Hematopoietic multipotent progenitor cell treated with erythropoietin and hydrocortisone succinate and interleukin-3 and kit ligand, for 15 days (in vitro differentiated cells): Measurements from ENCODE around the gene ADAD2.

Experiments used
- DNase-seq: peaks from one replicate; pipeline ENCODE4 v3.0.0-alpha.2; 2015; ENCODE audit warnings: low spot score

Gene ADAD2

DNA sequence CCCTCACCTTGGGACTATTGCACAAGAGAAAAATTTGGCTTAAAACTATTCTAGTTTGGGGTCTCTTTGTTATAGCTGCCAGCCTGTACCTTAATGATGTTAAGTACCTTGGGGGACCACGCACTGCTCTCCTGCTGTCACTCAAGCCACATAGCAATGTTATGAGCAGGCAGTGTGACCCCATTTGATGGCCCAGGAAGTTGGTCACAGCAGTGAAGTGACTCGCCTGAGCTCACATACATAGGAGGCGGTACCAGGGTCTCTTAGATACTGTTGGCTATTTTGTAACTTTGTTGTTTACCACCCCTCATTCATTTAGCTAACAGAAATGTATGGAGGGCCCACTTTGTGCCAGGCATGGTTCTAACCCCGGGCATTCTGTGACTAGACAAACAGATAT is 32.5 kb downstream of the ADAD2 start:
- no peak for DNase-seq

GRCh38 chr16:84224554-84224953 is 33.6 kb downstream of the ADAD2 start:
- DNase-seq = no peak

DNA sequence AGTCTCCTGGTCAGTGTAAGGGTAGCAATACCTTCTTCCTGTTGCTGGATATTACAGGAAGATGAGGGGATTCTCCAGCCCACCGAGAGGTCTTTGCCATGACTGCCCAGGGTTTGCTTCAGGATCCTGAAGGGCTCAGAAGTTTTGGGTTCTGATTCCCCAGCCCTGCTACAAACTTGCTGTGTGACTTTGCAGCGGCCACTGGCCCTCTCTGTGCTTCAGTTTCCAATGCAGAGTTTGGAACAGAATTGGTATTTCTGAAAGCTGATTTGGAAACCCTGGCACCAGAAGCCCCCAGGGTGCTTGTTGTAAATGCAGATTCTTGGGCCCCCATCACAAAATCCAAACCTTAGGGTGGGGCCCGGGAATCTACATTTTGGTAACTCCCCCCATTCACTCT is 34.2 kb downstream of the ADAD2 start:
- no peak for DNase-seq

DNA sequence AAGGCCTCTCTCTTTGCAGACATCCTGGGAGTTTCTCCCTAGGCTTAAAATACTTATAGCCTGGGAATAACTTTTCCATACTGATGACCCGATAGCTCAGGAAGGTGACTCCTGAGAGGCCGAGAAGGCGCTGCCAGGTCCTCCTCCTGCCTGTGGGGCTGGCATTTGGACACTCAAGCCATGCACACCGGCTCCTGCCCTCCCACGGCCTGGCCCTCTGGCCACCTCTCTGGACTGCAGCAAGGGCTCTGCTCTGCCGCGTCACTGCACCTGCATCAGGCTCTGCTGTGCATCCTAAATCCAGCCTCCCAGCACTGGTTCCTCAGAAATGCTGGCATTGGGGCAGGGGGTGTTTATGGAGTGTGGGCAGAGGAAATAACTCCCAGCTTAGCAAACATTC is 34.6 kb downstream of the ADAD2 start:
- no peak for DNase-seq

DNA sequence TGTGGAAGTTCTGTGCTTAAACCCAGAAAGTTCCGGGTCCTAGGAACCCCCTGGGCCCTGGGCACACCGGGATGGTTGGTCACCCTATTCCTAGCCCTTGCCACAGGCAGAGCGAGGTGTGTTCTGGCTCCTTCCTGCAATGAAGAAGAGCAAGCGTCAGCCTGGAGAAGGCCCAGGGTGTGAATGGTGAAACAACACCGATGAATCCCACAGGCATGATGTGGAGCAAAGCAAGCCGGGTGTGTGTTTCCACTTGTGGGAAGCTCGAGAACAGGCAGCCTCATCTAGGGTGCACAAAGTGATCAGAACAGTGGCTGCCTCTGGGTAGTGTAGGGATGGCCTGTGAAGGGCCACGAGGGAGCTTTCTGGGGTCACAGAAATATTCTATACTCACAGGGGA is 35.1 kb downstream of the ADAD2 start:
- DNase-seq = no peak

DNA sequence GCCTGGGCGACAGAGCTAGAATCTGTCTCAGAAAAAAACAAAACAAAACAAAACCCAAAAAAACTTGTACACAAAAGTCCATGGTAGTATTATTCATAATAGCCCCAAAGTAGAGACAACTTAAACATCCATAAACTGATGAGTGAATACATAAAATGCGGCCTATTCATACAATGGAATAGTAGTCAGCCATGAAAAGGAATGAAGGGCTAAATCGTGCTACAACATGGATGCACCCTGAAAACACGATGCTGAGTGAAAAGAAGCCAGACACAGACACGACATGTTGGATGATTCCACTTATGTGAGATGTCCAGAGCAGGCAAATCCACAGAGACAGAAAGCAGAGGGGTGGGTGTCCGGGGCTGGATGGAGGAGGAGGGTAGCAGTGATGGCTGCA is 36.6 kb downstream of the ADAD2 start:
- no peak for DNase-seq

- no peak for DNase-seq
Measured at GRCh38 chr16:84228256-84228838, 37.4 kb downstream of the ADAD2 start.

DNA sequence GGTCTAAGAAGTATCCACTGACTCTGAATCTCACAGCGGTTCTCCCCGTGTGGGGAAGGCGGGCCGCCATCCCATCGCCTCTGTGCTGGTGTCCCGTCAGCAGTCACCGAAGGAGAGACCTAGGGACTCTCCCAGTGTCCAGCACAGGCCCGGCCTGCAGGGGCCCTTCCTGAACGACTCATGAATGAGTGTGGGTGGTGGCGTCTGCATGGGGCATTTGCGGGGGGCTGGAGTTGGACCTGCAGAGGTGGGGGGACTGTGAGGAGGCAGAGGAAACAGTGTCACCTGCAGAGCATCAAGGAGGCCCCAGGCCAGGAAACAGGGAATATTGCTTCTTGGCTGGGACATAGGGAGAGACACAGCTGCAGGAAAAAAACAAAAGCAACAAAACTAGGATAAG is 38.5 kb downstream of the ADAD2 start:
- DNase-seq = no peak

GRCh38 chr16:84232060-84232459 is 41.1 kb downstream of the ADAD2 start:
- DNase-seq = no peak

DNA sequence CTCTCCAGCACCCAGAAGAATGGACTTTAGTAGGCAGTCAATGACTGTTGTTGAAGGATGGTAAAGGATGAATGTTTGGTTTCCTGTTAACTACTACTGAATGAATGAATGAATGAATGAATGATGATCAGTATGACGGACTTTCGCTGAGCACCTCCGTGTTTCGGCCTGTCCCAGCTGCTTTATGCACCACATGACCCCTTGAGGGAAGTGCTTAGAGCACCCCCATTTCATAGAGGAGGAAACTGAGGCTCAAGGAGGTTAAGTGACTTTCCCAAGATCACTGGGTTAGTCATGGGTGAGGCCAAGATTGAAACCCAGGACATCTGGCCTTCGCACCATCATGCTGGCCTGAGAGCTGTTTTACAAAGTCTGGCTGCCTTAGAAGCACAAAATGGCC is 42.0 kb downstream of the ADAD2 start:
- DNase-seq = no peak

DNA sequence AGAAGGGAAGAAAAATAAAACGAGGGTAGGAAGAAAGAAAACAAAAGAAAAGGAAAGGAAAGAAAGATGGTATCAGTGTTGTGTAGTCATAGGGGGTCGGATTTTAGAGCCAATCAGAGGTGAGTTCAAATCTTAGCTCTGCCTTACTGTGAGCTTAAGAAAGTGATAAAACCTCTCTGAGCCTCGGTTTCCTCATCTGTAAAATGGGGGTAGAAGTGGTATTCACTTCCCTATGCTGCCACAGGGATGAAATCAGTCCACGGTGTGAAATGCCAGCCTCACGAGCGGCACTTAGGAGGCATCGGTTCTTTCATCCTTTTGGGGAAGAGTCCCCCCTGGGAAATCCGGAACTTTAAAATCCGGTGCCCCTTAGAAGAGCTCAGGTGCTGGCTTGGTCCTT is 42.8 kb downstream of the ADAD2 start:
- DNase-seq = no peak

DNA sequence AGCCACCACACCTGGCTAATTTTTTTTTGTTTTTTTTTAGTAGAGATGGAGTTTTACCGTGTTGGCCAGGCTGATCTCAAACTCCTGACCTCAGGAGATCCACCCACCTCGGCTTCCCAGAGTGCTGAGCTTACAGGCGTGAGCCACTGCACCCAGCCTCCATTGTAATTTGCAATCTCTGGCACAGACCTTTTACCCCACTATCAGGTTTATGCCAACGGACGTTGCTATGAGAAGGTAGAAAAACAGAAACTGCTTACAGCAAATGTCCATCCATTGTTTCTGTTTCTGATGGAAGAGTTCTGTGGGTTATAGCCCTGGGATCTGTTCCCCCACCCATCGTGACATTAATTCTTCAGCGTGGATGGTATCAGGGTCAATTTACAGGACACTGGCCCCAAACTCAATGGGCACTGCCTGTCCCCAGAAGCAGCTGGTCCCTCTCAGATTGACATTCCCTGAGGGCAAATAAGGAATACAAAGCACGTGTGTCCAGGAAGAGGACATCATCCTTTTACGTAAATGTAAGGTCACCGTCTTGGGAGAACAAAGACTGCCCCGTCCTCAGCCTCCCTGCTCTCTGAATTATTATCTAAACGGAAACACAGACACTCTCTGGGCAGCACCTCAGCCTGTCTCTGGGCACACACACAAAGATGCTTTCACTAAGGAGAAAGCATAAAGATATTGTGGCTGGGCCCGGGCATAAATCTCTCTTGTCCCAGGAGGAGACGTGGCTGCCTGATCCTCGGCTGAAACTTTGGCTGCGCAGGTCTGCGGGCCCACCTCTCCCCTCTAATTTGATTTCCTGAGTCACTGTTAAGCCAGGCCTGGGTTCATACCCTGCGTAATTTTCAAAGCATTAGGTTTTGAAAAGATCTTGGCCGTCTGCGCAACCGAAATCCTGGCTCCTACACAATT is 43.6 kb downstream of the ADAD2 start:
- DNase-seq = no peak

DNA sequence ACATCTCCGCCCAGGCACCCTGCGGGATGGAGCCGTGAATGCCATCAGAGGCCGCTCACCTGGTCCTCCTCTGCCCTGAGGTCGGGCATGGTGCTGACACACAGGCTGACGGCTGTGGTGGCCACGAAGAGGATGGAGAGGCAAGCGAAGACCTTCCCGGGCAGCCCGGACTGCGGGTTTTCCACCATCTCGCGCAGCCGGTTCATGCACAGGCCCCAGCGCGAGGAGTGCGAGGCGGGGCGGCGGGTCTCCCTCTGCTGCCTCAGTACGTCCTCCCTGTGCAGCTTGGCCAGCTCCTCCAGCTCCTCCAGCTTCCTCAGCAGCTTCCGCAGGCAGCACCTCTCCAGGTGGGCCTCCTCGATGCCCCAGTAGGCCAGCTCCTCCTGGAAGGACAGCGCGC is 45.7 kb downstream of the ADAD2 start:
- DNase-seq = no peak

DNA sequence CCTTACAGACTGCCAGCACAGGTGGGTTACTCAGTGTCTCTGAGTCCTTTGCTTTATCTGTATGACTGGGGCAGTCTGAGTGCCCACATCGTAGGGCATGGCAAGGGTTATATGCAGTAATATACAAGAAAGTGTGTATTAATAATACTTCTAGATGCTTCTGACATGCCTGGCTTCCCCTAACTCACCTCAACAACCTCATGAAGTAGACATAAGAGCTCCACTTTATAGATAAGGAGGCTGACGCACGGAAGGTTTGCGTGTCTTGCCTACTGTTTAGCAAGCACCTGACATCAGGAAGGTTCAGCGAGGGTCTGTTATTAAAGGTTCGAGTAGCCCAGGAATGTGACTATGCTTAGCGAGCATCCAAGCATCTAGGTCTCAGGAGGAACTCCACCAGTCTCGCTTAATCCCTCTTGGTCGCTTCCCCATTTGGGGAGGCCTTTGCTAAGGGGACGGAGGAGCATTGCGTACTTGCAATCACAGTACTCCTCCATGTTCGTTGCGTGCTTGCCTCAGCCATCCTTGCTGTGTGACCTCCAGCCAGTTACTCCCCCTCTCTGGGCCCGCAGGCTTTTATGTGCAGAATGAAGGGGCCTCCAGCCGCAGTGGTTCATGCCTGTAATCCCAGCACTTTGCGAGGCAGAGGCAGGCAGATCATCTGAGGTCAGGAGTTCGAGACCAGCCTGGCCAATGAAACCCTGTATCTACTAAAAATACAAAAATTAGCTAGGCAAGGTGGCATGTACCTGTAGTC is 47.2 kb downstream of the ADAD2 start:
- no peak for DNase-seq

GRCh38 chr16:84239141-84239769 is 48.3 kb downstream of the ADAD2 start:
- DNase-seq = no peak

DNA sequence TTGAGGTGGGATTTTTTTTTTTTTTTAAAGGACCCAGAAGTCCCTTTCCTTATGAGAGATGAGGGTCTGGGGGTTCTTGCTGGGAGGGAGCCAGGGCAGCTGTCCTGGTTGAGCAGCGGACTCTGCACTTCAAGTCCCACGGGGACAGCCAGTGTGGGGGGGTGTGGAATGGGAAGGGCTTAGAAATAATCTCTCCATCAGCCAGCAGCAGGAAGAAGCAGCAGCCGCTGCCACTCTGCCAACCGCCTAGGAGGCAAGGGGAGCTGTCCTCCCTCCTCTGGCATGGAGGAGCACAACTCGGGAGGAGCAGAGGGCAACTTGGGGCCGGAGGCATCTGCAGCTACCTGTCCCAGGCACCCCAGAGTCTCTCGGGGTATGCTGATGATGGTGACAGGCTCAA is 49.0 kb downstream of the ADAD2 start, which contains the start of gene KCNG4:
TSS of gene KCNG4 (minus strand) at position 104 of the 400 bp plus-strand sequence. CDS start 2,527 bp downstream, outside the sequence.
- DNase-seq = no peak

DNA sequence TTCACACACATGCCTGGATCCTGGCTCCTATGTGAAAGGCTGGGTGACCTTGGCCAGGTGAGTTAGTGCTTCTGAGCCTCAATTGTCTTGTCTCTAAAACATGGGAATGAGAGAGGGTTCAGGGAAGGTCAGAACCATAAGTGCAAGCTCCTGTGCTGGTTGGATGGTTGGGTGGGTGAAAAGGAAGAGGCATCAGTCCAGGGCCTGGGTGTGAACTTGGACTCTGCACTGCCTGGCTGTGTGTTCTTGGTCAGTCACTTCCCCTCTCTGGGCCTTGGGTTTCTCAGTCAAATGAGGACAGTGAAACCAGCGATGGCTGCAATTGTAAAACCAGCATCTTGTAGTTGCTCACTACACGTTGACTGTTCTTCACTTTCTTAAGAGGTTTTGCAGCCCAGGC is 49.5 kb downstream of the ADAD2 start:
- no peak for DNase-seq

DNA sequence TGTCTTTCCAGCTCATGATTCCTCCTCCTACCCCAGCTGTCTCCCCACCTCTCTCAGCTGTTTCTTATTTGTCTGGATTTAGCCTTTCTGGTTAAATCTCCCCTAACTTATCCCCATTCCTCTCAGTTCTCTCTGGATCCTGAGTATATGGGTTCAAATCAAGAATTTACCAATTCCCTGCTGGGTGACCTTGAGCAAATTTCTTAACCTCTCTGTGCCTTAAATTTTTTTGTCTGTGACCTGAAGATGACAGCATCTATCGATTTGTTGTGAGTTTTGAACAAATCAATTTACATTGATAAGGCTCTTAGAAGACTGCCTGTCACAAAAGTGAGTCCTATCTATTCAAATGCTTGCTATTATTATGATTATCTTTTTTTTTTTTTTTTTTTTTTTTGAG is 50.8 kb downstream of the ADAD2 start:
- DNase-seq = no peak

GRCh38 chr16:84242839-84243238 is 51.9 kb downstream of the ADAD2 start:
- DNase-seq = no peak

DNA sequence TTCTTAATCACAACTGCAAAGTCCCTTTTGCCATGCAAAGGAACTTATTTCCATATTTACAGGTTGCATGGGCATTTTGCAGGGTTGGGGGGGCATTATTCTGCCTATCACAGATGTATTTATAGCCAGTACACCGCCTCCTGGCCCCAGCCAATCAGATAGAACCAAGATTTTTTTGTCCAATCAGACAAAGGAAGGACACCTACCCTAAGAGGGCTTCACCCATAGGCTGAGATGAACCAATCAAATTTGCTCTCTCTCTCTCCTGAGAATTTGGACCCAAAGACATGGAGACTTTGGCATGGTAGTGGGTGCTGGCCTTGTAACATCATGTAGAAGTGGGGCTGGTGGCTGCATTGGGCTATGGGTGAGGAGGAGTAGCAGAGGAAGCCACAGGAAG is 52.8 kb downstream of the ADAD2 start:
- DNase-seq = no peak

DNA sequence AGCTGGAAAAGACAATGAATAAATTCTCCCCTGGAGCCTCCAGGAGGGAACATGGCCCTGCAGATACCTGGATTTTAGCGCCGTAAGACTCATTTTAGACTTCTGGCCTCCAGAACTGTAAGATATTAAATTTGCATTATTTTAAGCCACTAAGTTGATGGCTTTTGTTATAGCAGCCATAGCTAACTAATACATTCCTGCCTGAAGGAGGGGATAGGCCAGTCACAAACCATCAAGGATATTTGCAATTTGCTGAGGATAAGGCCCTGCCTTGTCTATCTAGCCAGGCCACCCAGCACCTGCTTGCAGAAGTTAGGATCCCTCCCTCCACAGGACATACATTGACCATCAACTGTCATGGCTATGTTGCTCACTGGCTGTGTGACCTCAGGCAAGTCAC is 53.8 kb downstream of the ADAD2 start:
- no peak for DNase-seq

- no peak for DNase-seq
Measured at GRCh38 chr16:84245956-84246678, 55.2 kb downstream of the ADAD2 start.
